ENCODE results near the gene YIPF3.
"Not testable (repeated sequence)": the region's sequence is repeated elsewhere in the genome, so short reads cannot be mapped to it uniquely, and the experiment has no call there.

YIPF3 gene

GRCh38 chr6:43544461-43544860, 27.7 kb upstream of the YIPF3 start:
- TF ChIP-seq, protein P1, sequence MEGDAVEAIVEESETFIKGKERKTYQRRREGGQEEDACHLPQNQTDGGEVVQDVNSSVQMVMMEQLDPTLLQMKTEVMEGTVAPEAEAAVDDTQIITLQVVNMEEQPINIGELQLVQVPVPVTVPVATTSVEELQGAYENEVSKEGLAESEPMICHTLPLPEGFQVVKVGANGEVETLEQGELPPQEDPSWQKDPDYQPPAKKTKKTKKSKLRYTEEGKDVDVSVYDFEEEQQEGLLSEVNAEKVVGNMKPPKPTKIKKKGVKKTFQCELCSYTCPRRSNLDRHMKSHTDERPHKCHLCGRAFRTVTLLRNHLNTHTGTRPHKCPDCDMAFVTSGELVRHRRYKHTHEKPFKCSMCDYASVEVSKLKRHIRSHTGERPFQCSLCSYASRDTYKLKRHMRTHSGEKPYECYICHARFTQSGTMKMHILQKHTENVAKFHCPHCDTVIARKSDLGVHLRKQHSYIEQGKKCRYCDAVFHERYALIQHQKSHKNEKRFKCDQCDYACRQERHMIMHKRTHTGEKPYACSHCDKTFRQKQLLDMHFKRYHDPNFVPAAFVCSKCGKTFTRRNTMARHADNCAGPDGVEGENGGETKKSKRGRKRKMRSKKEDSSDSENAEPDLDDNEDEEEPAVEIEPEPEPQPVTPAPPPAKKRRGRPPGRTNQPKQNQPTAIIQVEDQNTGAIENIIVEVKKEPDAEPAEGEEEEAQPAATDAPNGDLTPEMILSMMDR (IDR thresholded peaks at IDR 0.05; ENCODE audit: insufficient read depth, low read length), result no peak
- TF ChIP-seq POLR2AphosphoS5 (IDR thresholded peaks at IDR 0.05; ENCODE audit: low read depth) (no peak), SPI1 (IDR thresholded peaks at IDR 0.05; ENCODE audit: borderline replicate concordance, low read depth) (no peak), GABPA (IDR thresholded peaks at IDR 0.05; ENCODE audit: low read depth) (no peak)
- TF ChIP-seq, protein P2, sequence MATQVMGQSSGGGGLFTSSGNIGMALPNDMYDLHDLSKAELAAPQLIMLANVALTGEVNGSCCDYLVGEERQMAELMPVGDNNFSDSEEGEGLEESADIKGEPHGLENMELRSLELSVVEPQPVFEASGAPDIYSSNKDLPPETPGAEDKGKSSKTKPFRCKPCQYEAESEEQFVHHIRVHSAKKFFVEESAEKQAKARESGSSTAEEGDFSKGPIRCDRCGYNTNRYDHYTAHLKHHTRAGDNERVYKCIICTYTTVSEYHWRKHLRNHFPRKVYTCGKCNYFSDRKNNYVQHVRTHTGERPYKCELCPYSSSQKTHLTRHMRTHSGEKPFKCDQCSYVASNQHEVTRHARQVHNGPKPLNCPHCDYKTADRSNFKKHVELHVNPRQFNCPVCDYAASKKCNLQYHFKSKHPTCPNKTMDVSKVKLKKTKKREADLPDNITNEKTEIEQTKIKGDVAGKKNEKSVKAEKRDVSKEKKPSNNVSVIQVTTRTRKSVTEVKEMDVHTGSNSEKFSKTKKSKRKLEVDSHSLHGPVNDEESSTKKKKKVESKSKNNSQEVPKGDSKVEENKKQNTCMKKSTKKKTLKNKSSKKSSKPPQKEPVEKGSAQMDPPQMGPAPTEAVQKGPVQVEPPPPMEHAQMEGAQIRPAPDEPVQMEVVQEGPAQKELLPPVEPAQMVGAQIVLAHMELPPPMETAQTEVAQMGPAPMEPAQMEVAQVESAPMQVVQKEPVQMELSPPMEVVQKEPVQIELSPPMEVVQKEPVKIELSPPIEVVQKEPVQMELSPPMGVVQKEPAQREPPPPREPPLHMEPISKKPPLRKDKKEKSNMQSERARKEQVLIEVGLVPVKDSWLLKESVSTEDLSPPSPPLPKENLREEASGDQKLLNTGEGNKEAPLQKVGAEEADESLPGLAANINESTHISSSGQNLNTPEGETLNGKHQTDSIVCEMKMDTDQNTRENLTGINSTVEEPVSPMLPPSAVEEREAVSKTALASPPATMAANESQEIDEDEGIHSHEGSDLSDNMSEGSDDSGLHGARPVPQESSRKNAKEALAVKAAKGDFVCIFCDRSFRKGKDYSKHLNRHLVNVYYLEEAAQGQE (IDR thresholded peaks at IDR 0.05; ENCODE audit: insufficient replicate concordance, low read depth), result no peak
- H3K27ac ChIP-seq (replicated peaks), result no peak overlapping the region
- H3K27me3 ChIP-seq (ENCODE audit: insufficient read depth, poor library complexity, severe bottlenecking), result no peaks in the 10 kb centered on the region
- no peak for DNase-seq (ENCODE audit: low read depth in 1 of 2, low spot score in 1 of 2)
- H3K4me3 ChIP-seq (replicated peaks; ENCODE audit: insufficient read depth, low read length), result no peak overlapping the region

- DNase-seq (ENCODE audit: low read depth in 1 of 2, low spot score in 1 of 2), result no peak
- no peaks in the 10 kb centered on the region for H3K27me3 ChIP-seq (ENCODE audit: insufficient read depth, poor library complexity, severe bottlenecking)
- no peak overlapping the region for H3K27ac ChIP-seq (replicated peaks)
- H3K4me3 ChIP-seq (replicated peaks; ENCODE audit: insufficient read depth, low read length), result no peak overlapping the region
- no peak for TF ChIP-seq POLR2AphosphoS5 (IDR thresholded peaks at IDR 0.05; ENCODE audit: low read depth)
- TF ChIP-seq GABPA (IDR thresholded peaks at IDR 0.05; ENCODE audit: low read depth), result no peak
- TF ChIP-seq, protein P1 (IDR thresholded peaks at IDR 0.05; ENCODE audit: insufficient read depth, low read length), result no peak
- TF ChIP-seq, protein P2 (IDR thresholded peaks at IDR 0.05; ENCODE audit: insufficient replicate concordance, low read depth), result no peak
- TF ChIP-seq SPI1 (IDR thresholded peaks at IDR 0.05; ENCODE audit: borderline replicate concordance, low read depth), result no peak
Measured at GRCh38 chr6:43541774-43542471, 25.2 kb upstream of the YIPF3 start.

DNA sequence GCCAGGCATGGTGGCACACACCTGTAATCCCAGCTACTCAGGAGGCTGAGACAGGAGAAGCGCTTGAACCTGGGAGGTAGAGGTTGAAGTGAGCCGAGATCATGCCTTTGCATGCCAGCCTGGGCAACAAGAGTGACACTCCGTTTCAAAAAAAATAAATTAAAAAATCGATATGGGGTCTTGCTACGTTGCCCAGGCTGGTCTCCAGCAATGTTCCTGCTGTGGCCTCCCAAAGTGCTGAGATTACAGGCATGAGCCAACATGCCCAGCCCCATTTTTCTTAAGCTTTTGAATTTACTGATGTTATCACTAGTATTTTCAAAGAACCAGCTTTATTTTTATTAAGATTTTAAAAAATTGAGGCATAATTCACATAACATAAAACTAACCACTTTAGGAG, 23.8 kb upstream of the YIPF3 start:
- Histone ChIP-seq H3K4me3 (replicated peaks; ENCODE audit: insufficient read depth, low read length) (no peak overlapping the region), H3K27me3 (ENCODE audit: insufficient read depth, poor library complexity, severe bottlenecking) (no peaks in the 10 kb centered on the region), H3K27ac (replicated peaks) (no peak overlapping the region)
- no peak for DNase-seq (ENCODE audit: low read depth in 1 of 2, low spot score in 1 of 2)
- no peak for TF ChIP-seq GABPA (IDR thresholded peaks at IDR 0.05; ENCODE audit: low read depth)
- TF ChIP-seq, protein P1 (IDR thresholded peaks at IDR 0.05; ENCODE audit: insufficient read depth, low read length), result no peak
- TF ChIP-seq POLR2AphosphoS5 (IDR thresholded peaks at IDR 0.05; ENCODE audit: low read depth), result no peak

GRCh38 chr6:43539409-43539808, 22.7 kb upstream of the YIPF3 start:
- not testable (repeated sequence) for DNase-seq (ENCODE audit: low read depth in 1 of 2, low spot score in 1 of 2); H3K27me3 ChIP-seq (ENCODE audit: insufficient read depth, poor library complexity, severe bottlenecking)

DNA sequence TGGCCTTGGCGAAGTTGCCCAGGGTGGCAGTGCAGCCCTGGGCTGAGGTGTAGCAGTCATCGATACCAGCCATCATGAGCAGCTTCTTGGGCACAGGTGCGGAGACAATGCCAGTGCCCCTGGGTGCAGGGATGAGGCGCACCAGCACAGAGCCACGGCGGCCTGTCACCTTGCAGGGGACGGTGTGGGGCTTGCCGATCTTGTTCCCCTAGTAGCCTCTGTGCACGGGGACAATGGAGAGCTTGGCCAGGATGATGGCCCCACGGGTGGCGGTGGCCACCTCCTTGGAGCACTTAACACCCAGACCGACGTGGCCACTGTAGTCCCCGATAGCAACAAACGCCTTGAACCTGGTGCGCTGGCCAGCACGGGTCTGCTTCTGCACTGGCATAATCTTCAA, 22.3 kb upstream of the YIPF3 start:
- H3K4me3 ChIP-seq (replicated peaks; ENCODE audit: insufficient read depth, low read length); H3K27ac ChIP-seq (replicated peaks); H3K27me3 ChIP-seq (ENCODE audit: insufficient read depth, poor library complexity, severe bottlenecking); DNase-seq (ENCODE audit: low read depth in 1 of 2, low spot score in 1 of 2): not testable (repeated sequence)

More at GRCh38 chr6:43539409-43539808, 22.7 kb upstream of the YIPF3 start:
- H3K27ac ChIP-seq (replicated peaks); H3K4me3 ChIP-seq (replicated peaks; ENCODE audit: insufficient read depth, low read length): not testable (repeated sequence)

Data from HL-60 (cell line).